Pancreas (tissue), 10 donors: Measurements from ENCODE around the gene MAGEC2. TPM values are rescaled to one million over a fixed set of nuclear protein-coding genes. Genes with fewer than 3 reads are reported as not detected.

ENCODE experiments used
- ATAC-seq, 4 donors: fragments of 200-7000 bp; cut with Tn5 transposase; one replicate each; pipeline versions ENCODE4 v1.8.0 to v1.9.1; 2020; ENCODE audit warnings: mild to moderate bottlenecking in 4 of 4, moderate library complexity in 4 of 4
- DNase-seq, 6 donors: peaks; one replicate each; pipeline ENCODE4 v3.0.0-alpha.2; 2020
- FAIRE-seq: peaks from 2 replicates; lab custom pipeline; 2012; peaks lifted over from hg19 to GRCh38; lab: Jason Lieb, UNC
- H3K27ac ChIP-seq, 4 donors: fragments of 200-600 bp; sonication (generic); 1 replicate in 3 of 4; 2 replicates in 1 of 4; pipeline versions ENCODE4 v1.5.0 to v1.8.0; 2020
- H3K27me3 ChIP-seq, 4 donors: fragments of 200-600 bp; one replicate each; pipeline ENCODE4 v1.8.0; 2021
- H3K36me3 ChIP-seq, 3 donors: fragments of 200-600 bp; sonication (generic) in 1 of 3; one replicate each; pipeline versions ENCODE4 v1.5.0 to v1.8.0; 2020 to 2021
- H3K4me1 ChIP-seq, 3 donors: fragments of 200-600 bp; one replicate each; pipeline ENCODE4 v1.8.0; 2021
- H3K4me3 ChIP-seq, 4 donors: fragments of 200-600 bp; sonication (generic) in 2 of 4; one replicate each; pipeline versions ENCODE4 v1.5.0 to v1.8.0; 2020 to 2021
- H3K9me3 ChIP-seq, 4 donors: fragments of 200-600 bp; one replicate each; pipeline ENCODE4 v1.8.0; 2021
- CTCF ChIP-seq, 4 donors: fragments of 200-600 bp; sonication (generic) in 3 of 4; IDR thresholded peaks; one replicate each; pipeline versions ENCODE4 v1.5.0 to v1.8.0; 2021; ENCODE audit warnings: antibody characterized with exemption in 4 of 4
- WGBS, 2 donors: extraction: QIAGEN DNeasy Blood & Tissue Kit; methylation state at CpG; one replicate each; pipeline ENCODE4 v1.1.7; 2013; 5-methylcytosine and 5-hydroxymethylcytosine counted together
- intact Hi-C, 3 donors: fragments of 100-400 bp; cut with DNase I; formaldehyde crosslinking; loops; one replicate each; pipeline versions ENCODE4 v1.11.1 to v1.14.2; 2022
- polyA plus RNA-seq, 2 donors: library from polyadenylated mRNA; stranded (reverse); fragments of 200-250 nt; gene quantifications; one replicate each; pipeline ENCODE4 v1.2.3, GENCODE V29; 2013
- total RNA-seq, 6 donors: library from RNA; stranded (reverse); fragmentation: NEBNext Ultra II Directional in 4 of 6; extraction: Animal tissue kit (Norgen Biotek cat#: 25700) in 4 of 6; gene quantifications; one replicate each; pipeline versions ENCODE4 v1.2.1 to v1.2.4, GENCODE V29; 2021 to 2023
- donor health status: healthy with polysubstance abuse.
- donor health status: DM: no; HTN: no; CAD: no; lungs with moderate emphysema.
- donor health status: DM: no; HTN: no; CAD: no.
- donor health status: control.
- donor health status: control.
- donor health status: Bipolar disorder and iron deficiency.
- donor health status: DM: yes; HTN: yes; CAD: no.
- donor health status: DM: no; HTN: no; CAD: no.
- donor health status: DM: no; HTN: no; CAD: no.
- donor health status: DM: yes; HTN: yes; CAD: no.

Gene MAGEC2
- total and polyA plus RNA-seq, 8 donors: not detected

DNA sequence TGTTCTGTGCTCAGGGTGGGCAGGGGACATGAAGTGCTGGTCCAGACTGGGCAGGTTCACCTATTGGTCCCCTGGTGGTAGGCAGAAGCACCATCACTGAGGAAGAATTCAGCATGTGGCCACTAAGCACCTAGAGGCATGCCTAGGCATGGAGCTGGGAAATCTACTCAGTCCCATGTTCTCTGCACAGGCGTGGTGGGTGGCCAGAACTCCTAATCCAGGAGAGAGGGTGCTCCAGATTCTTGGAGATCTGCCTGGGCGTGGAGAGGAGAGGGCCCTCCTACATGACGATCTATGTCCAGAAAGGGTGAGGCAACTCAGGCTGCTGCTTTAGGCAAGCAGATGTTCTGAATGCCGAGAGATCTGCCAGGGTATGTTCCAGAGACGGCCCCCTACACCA is 44.6 kb upstream of the MAGEC2 start:
- Histone ChIP-seq H3K27ac (no peak overlapping the region), H3K27me3 (peaks cover 0 to 2% (median 0%) of the 10 kb centered on the region in 4 donors), H3K36me3 (no peaks in the 10 kb centered on the region), H3K9me3 (no peaks in the 10 kb centered on the region), H3K4me3 (no peak overlapping the region), H3K4me1 (no peaks in the 10 kb centered on the region)
- ATAC-seq (no peak), DNase-seq (no peak), FAIRE-seq (no peak)
- intact Hi-C loops: no loop called here
- no peak for TF ChIP-seq CTCF (IDR thresholded peaks at IDR 0.05)
- WGBS, 2 donors: 21 to 22% methylated on average over 5 of the region's 5 CpGs

DNA sequence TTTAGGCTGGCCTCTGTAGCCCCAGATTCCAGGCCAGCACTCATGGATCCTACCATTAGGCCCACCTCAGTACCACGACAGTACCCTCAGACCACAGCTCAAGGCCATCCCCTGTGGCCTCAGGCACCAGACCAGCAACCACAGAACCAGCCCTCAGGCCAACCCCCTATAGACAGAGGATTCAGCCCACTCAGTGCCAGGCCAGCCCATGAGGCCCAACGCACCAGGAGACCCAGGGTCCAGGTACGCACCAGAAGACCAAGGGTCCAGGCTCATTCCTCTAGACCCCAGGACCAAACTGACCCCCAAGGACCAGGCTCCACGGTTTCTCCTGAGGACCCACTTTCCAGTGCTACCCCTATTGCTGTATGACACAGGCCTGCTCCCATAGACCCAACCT is 39.5 kb upstream of the MAGEC2 start:
- WGBS, 2 donors: 50 to 75% methylated on average over 4 of the region's 4 CpGs
- intact Hi-C loops: no loop called here
- H3K9me3 ChIP-seq: no peaks in the 10 kb centered on the region
- DNase-seq: no peak
- no peaks in the 10 kb centered on the region for H3K4me1 ChIP-seq
- H3K36me3 ChIP-seq: no peaks in the 10 kb centered on the region
- ATAC-seq: no peak
- H3K4me3 ChIP-seq: no peak overlapping the region
- no peak overlapping the region for H3K27ac ChIP-seq
- FAIRE-seq: no peak
- H3K27me3 ChIP-seq: no peaks in the 10 kb centered on the region
- TF ChIP-seq CTCF (IDR thresholded peaks at IDR 0.05): no peak

DNA sequence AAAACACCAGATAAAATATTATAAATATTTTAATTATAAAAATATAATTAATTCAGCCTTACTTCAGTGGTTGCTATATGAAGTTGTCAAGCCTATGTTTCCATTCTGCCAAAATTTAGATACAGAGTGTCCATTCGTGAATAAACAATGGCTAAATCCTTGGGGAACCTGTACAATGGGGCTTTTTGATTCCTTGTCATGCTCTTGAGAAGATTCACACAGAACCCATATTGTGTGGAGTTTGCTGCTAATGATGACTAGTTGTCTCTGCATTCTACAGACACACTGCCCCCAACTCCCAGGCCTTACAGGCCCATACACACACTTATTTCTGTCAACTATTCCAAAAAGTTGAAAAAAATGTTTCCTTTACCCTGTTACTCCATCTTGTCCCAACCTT is 33.4 kb upstream of the MAGEC2 start:
- Histone ChIP-seq H3K4me3 (no peak overlapping the region), H3K4me1 (no peaks in the 10 kb centered on the region), H3K9me3 (no peaks in the 10 kb centered on the region), H3K36me3 (no peaks in the 10 kb centered on the region), H3K27me3 (no peaks in the 10 kb centered on the region), H3K27ac (no peak overlapping the region)
- WGBS, 2 donors: 40 to 51% methylated on average over 1 of the region's 1 CpG
- no peak for DNase-seq
- no peak for FAIRE-seq
- intact Hi-C loops: no loop called here
- TF ChIP-seq CTCF (IDR thresholded peaks at IDR 0.05): no peak
- ATAC-seq: no peak

GRCh38 chrX:142233400-142233799 is 28.3 kb upstream of the MAGEC2 start:
- TF ChIP-seq CTCF (IDR thresholded peaks at IDR 0.05): no peak
- Histone ChIP-seq H3K36me3 (no peaks in the 10 kb centered on the region), H3K4me1 (no peaks in the 10 kb centered on the region), H3K27ac (no peak overlapping the region), H3K27me3 (no peaks in the 10 kb centered on the region), H3K9me3 (no peaks in the 10 kb centered on the region), H3K4me3 (no peak overlapping the region)
- WGBS, 2 donors: 21 to 23% methylated on average over 1 of the region's 1 CpG
- intact Hi-C loops: no loop called here
- DNase-seq: no peak
- ATAC-seq: no peak
- FAIRE-seq: no peak

DNA sequence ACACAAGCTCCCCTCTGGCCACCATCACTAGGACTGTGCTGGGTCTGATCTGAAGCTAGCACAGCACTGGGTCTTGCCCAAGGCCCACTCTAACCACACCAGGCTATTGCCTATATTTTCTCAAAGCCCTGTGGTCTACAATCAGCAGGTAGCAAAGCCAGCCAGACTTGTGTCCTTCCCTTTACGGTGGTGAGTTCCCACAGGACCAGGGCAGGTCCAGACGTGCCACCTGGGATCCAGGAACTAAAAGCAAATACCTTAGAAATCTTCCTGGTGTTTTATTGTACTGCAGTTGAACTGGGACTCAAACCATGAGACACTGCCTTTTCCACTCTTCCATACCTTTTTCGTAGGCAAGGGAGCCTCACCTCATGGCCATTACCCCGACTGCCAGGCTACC is 9.0 kb upstream of the MAGEC2 start:
- H3K4me1 ChIP-seq: no peaks in the 10 kb centered on the region
- no peaks in the 10 kb centered on the region for H3K9me3 ChIP-seq
- H3K4me3 ChIP-seq: no peak overlapping the region
- ATAC-seq: no peak
- no peak for DNase-seq
- H3K36me3 ChIP-seq: no peaks in the 10 kb centered on the region
- 53 to 65% methylated on average over 4 of the region's 4 CpGs for WGBS, 2 donors
- intact Hi-C loops: no loop called here
- no peak overlapping the region for H3K27ac ChIP-seq
- TF ChIP-seq CTCF (IDR thresholded peaks at IDR 0.05): no peak
- peaks cover 0 to 6% (median 0%) of the 10 kb centered on the region in 4 donors for H3K27me3 ChIP-seq
- FAIRE-seq: no peak
